GM12892 (cell line): Measurements from ENCODE around the gene PODN.

ENCODE experiments used
- POLR2A ChIP-seq: IDR thresholded peaks from 2 replicates; pipeline ENCODE4 v1.6.1; 2011; ENCODE audit warnings: low read depth, low read length, control low read depth
- TAF1 ChIP-seq: IDR thresholded peaks from 2 replicates; pipeline ENCODE4 v1.6.1; 2011; ENCODE audit warnings: low read depth, mild to moderate bottlenecking, control low read depth, low read length, borderline replicate concordance

DNA sequence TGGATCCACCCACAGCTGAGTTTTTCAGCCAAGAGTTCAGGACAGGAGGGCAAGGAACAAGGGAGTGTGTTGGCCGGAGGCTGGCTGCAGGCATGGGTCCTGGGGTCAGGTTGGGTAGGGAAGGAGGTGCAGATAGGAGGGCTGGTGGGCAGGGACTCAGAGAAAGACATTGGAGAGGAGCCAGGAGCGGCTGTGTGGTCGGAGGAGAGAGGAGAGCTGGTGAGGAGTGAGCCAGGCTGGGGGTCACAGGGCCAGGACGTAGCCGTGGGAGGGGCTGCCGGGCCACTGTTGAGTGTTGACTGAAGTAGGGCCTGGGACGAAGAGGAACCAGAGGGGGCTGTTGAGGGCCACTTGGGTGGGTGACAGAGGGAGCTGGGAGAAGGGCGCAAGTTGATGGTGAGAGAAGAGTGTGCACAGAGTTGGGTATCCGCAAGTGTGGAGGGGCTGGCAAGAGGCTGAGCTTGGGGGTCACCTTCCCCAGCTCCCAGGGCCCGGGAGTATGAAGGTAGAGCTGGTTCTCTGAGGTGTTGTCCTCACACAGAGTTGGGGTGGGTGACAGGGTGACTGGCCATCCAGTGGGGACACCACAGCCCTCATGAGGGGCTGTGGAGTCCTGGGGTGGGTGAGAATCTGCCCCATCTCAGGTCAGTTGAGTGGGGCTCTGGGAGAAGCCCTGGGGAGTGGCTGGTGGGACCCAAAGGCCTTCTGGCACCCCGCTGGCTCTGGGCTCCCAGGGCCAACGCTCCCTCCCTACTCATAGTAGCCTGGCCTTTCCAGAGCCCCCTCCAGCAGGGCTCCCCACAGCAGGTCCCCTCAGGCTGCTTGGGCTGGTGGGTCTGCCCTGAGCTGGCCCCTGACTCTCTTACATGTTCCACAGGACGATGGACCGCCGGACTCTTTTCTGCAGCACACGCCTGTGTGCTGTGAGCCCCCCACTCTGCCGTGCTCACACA lies 21.9 kb downstream of the PODN start:
- no peak for TF ChIP-seq POLR2A
- TF ChIP-seq TAF1, result no peak
